Neural progenitor cell (in vitro differentiated cells): ENCODE results near the gene MBTPS1. TPM values are rescaled to one million over a fixed set of nuclear protein-coding genes. Genes with fewer than 3 reads are reported as not detected.

Experiments
- DNase-seq: peaks from one replicate; pipeline ENCODE4 v3.0.0-alpha.2; 2016; ENCODE audit warnings: low spot score
- H2AFZ ChIP-seq: fragments of 200-600 bp; sonication (generic); replicated peaks from 2 replicates; pipeline ENCODE4 v1.6.1; 2016; ENCODE audit warnings: antibody characterized with exemption
- H3F3A ChIP-seq: fragments of 200-600 bp; sonication (generic); 2 replicates; pipeline ENCODE4 v1.6.1; 2016; ENCODE audit warnings: antibody characterized with exemption, low read depth
- H3K27ac ChIP-seq: fragments of 200-600 bp; sonication (generic); 2 replicates; pipeline ENCODE4 v1.5.1; 2016; ENCODE audit warnings: mild to moderate bottlenecking
- H3K27me3 ChIP-seq: fragments of 200-600 bp; sonication (generic); 2 replicates; pipeline ENCODE4 v1.6.1; 2016; ENCODE audit warnings: mild to moderate bottlenecking, moderate library complexity
- H3K36me3 ChIP-seq: fragments of 200-600 bp; sonication (generic); 2 replicates; pipeline ENCODE4 v1.5.1; 2016
- H3K4me1 ChIP-seq: fragments of 200-600 bp; sonication (generic); 2 replicates; pipeline ENCODE4 v1.6.1; 2016; ENCODE audit warnings: mixed run types
- H3K4me2 ChIP-seq: fragments of 200-600 bp; sonication (generic); 2 replicates; pipeline ENCODE4 v1.6.1; 2016
- H3K4me3 ChIP-seq: fragments of 200-600 bp; sonication (generic); 2 replicates; pipeline ENCODE4 v1.5.1; 2016
- H3K79me2 ChIP-seq: fragments of 200-600 bp; sonication (generic); 2 replicates; pipeline ENCODE4 v1.6.1; 2016; ENCODE audit warnings: low read depth
- H3K9ac ChIP-seq: fragments of 200-600 bp; sonication (generic); 2 replicates; pipeline ENCODE4 v1.6.1; 2016
- H3K9me3 ChIP-seq: fragments of 200-600 bp; sonication (generic); 2 replicates; pipeline ENCODE4 v1.5.1; 2016; ENCODE audit warnings: low read depth
- H4K20me1 ChIP-seq: fragments of 200-600 bp; sonication (generic); 2 replicates; pipeline ENCODE4 v1.6.1; 2016; ENCODE audit warnings: low read depth
- H3K27ac Mint-ChIP-seq: 3 replicates; pipeline ENCODE4 v1.8.0; 2021; ENCODE audit warnings: mixed read lengths
- H3K27me3 Mint-ChIP-seq: 2 replicates; pipeline ENCODE4 v1.8.0; 2022; ENCODE audit warnings: low read depth, mild to moderate bottlenecking, inconsistent platforms, moderate library complexity, mixed read lengths; ENCODE audit not compliant: insufficient read depth
- H3K36me3 Mint-ChIP-seq: 3 replicates; pipeline ENCODE4 v1.8.0; 2021; ENCODE audit warnings: mixed read lengths
- H3K4me1 Mint-ChIP-seq: 3 replicates; pipeline ENCODE4 v1.8.0; 2021; ENCODE audit warnings: mixed read lengths
- H3K4me3 Mint-ChIP-seq: 3 replicates; pipeline ENCODE4 v1.8.0; 2021; ENCODE audit warnings: mild to moderate bottlenecking, moderate library complexity, mixed read lengths
- H3K9me3 Mint-ChIP-seq: 3 replicates; pipeline ENCODE4 v1.8.0; 2020; ENCODE audit warnings: mixed read lengths
- CTCF ChIP-seq: fragments of 200-600 bp; sonication (generic); IDR thresholded peaks from 2 replicates; pipeline ENCODE4 v1.5.1; 2017; ENCODE audit warnings: antibody characterized with exemption, mild to moderate bottlenecking
- EZH2 ChIP-seq: fragments of 200-600 bp; sonication (generic); IDR thresholded peaks from 2 replicates; pipeline ENCODE4 v1.6.1; 2017; ENCODE audit warnings: antibody characterized with exemption, mild to moderate bottlenecking, moderate library complexity
- EZH2phosphoT487 ChIP-seq: fragments of 200-600 bp; sonication (generic); IDR thresholded peaks from 2 replicates; pipeline ENCODE4 v1.6.1; 2017; ENCODE audit warnings: antibody characterized with exemption
- total RNA-seq: library from RNA; depleted of rRNA; stranded (reverse); fragments of >200 nt; gene quantifications from 2 replicates; pipeline ENCODE4 v1.2.3, GENCODE V29; 2015; ENCODE audit warnings: low replicate concordance

The MBTPS1 gene
- total RNA-seq, 1 donor from 2014 or later = 52.3 TPM

DNA sequence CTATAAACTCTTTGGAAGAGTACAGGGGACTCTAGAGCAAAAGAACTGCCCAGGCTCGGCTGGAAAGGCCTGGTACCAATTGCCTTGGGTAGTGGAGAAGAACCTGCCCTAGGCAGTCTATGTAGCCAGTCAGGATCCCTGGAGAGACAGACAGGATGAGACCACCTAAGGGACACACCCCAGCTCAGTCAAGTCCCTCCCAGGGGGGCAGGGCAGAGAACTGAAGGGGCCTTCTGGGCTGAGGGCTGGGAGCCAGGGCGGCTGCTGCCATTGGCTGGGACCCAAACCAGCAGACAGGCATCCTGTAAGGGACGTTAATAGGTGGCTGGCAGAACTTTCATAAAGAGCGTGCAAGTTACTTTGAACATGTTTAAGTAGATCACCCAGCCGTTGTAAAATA lies 61.4 kb downstream of the MBTPS1 start:
- no peaks in the 10 kb centered on the region for H3K27me3 ChIP-seq
- Mint-ChIP-seq H3K9me3 (no peaks in the 10 kb centered on the region), H3K27ac (no peak overlapping the region), H3K4me1 (peaks cover 3% of the 10 kb centered on the region), H3K4me3 (no peak overlapping the region), H3K36me3 (peaks cover 34% of the 10 kb centered on the region), H3K27me3 (peaks cover 4% of the 10 kb centered on the region)
- no peaks in the 10 kb centered on the region for H3K9me3 ChIP-seq
- TF ChIP-seq EZH2phosphoT487 (no peak), CTCF (no peak), EZH2 (no peak)
- H2AFZ ChIP-seq = no peak overlapping the region
- no peaks in the 10 kb centered on the region for H3K36me3 ChIP-seq
- no peak overlapping the region for H3K9ac ChIP-seq
- no peaks in the 10 kb centered on the region for H4K20me1 ChIP-seq
- H3K4me1 ChIP-seq = peaks cover 9% of the 10 kb centered on the region
- H3K27ac ChIP-seq = no peak overlapping the region
- no peaks in the 10 kb centered on the region for H3K79me2 ChIP-seq
- no peaks in the 10 kb centered on the region for H3F3A ChIP-seq
- no peak overlapping the region for H3K4me3 ChIP-seq
- H3K4me2 ChIP-seq = no peak overlapping the region
- no peak for DNase-seq

DNA sequence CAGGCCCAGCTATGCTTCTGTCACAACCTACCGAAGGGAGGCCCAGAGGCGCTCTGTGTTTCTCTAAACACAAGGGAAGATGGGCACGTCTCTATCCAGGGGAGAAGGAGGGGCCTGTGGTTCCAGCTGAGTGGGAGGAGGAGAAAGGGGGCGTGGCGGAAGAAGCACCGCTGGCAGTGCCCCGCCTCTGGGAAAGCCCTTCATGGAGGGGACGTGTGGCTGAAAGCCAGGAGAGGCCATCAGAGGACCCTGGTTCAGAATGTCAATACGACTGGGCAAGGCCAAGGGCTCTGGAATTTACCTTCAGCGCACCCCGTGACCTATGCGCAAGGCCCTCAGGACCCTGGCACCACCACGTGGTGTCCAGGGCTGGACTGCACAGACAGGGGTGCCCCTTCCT lies 61.8 kb downstream of the MBTPS1 start:
- Histone ChIP-seq H3K27me3 (no peaks in the 10 kb centered on the region), H4K20me1 (no peaks in the 10 kb centered on the region), H3F3A (no peaks in the 10 kb centered on the region), H3K9ac (no peak overlapping the region), H3K4me1 (peaks cover 9% of the 10 kb centered on the region), H3K4me2 (no peak overlapping the region), H3K4me3 (no peak overlapping the region), H3K79me2 (no peaks in the 10 kb centered on the region), H3K36me3 (no peaks in the 10 kb centered on the region), H3K27ac (no peak overlapping the region), H2AFZ (no peak overlapping the region), H3K9me3 (no peaks in the 10 kb centered on the region)
- H3K4me3 Mint-ChIP-seq = no peak overlapping the region
- H3K27ac Mint-ChIP-seq = no peak overlapping the region
- peaks cover 34% of the 10 kb centered on the region for H3K36me3 Mint-ChIP-seq
- peaks cover 4% of the 10 kb centered on the region for H3K27me3 Mint-ChIP-seq
- DNase-seq = peak; percentile 71
- TF ChIP-seq EZH2 = no peak
- TF ChIP-seq CTCF = no peak
- TF ChIP-seq EZH2phosphoT487 = no peak
- H3K4me1 Mint-ChIP-seq = peaks cover 3% of the 10 kb centered on the region
- H3K9me3 Mint-ChIP-seq = no peaks in the 10 kb centered on the region

DNA sequence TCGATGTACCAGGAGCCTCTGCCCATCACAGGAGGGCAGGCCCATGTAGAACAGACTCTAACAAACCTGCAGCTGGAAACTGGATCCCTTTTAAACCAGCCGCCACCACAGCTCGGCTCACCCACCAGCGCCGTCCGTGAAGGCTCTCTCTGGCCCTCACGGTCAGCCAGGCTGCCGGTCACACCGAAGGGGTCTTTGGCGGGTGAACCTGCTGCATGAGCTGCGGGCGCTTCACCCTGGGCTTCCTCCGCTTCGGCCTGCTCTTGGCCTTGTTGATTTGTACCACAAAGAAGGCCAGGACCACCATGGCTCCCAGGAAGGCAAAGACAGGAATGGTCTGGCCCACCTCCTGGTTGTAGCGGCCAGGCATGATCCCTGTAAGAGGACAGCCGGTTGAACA lies 62.5 kb downstream of the MBTPS1 start:
- H3K4me2 ChIP-seq = no peak overlapping the region
- peaks cover 34% of the 10 kb centered on the region for H3K36me3 Mint-ChIP-seq
- TF ChIP-seq CTCF (no peak), EZH2phosphoT487 (no peak), EZH2 (no peak)

More for the DNA sequence above, 62.5 kb downstream of the MBTPS1 start:
- Mint-ChIP-seq H3K4me3 (no peak overlapping the region), H3K4me1 (peaks cover 3% of the 10 kb centered on the region), H3K9me3 (no peaks in the 10 kb centered on the region), H3K27me3 (peaks cover 4% of the 10 kb centered on the region), H3K27ac (no peak overlapping the region)
- H4K20me1 ChIP-seq = no peaks in the 10 kb centered on the region
- H3F3A ChIP-seq = no peaks in the 10 kb centered on the region
- H2AFZ ChIP-seq = no peak overlapping the region
- no peak overlapping the region for H3K9ac ChIP-seq
- H3K27me3 ChIP-seq = no peaks in the 10 kb centered on the region
- no peak for DNase-seq
- H3K4me1 ChIP-seq = peaks cover 9% of the 10 kb centered on the region
- H3K27ac ChIP-seq = no peak overlapping the region
- no peaks in the 10 kb centered on the region for H3K36me3 ChIP-seq
- no peak overlapping the region for H3K4me3 ChIP-seq
- H3K79me2 ChIP-seq = no peaks in the 10 kb centered on the region
- H3K9me3 ChIP-seq = no peaks in the 10 kb centered on the region
